Measurements from ENCODE around the gene ANKS1B.

ANKS1B gene

GRCh38 chr12:98885778-98886177 lies 1099.0 kb downstream of the ANKS1B start:
- no peak for ATAC-seq
- TF ChIP-seq TCF4 (CRISPR knock-in tag; IDR thresholded peaks at IDR 0.05; ENCODE audit: borderline replicate concordance) (no peak), TOX (CRISPR knock-in tag; IDR thresholded peaks at IDR 0.05; ENCODE audit: borderline replicate concordance) (no peak), ISL1 (CRISPR knock-in tag; IDR thresholded peaks at IDR 0.05) (no peak), ARNTL (CRISPR knock-in tag; IDR thresholded peaks at IDR 0.05; ENCODE audit: borderline replicate concordance, low read depth) (no peak), ZC3H10 (CRISPR knock-in tag; IDR thresholded peaks at IDR 0.05) (no peak), ZNF565 (CRISPR knock-in tag; conservative IDR thresholded peaks at IDR 0.05; ENCODE audit: low read depth) (no peak), TSHZ2 (CRISPR knock-in tag; IDR thresholded peaks at IDR 0.05) (no peak), BACH2 (CRISPR knock-in tag; IDR thresholded peaks at IDR 0.05; ENCODE audit: borderline replicate concordance) (no peak), ESRRG (CRISPR knock-in tag; IDR thresholded peaks at IDR 0.05) (no peak), OSR1 (CRISPR knock-in tag; IDR thresholded peaks at IDR 0.05) (no peak), ZFP30 (CRISPR knock-in tag; IDR thresholded peaks at IDR 0.05) (no peak), SNAI2 (CRISPR knock-in tag; IDR thresholded peaks at IDR 0.05) (no peak), ZNF8 (CRISPR knock-in tag; IDR thresholded peaks at IDR 0.05) (no peak), RARB (CRISPR knock-in tag; IDR thresholded peaks at IDR 0.05) (no peak), GLIS3 (CRISPR knock-in tag; IDR thresholded peaks at IDR 0.05) (no peak), CREB5 (CRISPR knock-in tag; IDR thresholded peaks at IDR 0.05; ENCODE audit: low read depth) (no peak)
- TF ChIP-seq, protein P1, sequence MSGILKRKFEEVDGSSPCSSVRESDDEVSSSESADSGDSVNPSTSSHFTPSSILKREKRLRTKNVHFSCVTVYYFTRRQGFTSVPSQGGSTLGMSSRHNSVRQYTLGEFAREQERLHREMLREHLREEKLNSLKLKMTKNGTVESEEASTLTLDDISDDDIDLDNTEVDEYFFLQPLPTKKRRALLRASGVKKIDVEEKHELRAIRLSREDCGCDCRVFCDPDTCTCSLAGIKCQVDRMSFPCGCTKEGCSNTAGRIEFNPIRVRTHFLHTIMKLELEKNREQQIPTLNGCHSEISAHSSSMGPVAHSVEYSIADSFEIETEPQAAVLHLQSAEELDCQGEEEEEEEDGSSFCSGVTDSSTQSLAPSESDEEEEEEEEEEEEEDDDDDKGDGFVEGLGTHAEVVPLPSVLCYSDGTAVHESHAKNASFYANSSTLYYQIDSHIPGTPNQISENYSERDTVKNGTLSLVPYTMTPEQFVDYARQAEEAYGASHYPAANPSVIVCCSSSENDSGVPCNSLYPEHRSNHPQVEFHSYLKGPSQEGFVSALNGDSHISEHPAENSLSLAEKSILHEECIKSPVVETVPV (CRISPR knock-in tag; IDR thresholded peaks at IDR 0.05) = no peak

DNA sequence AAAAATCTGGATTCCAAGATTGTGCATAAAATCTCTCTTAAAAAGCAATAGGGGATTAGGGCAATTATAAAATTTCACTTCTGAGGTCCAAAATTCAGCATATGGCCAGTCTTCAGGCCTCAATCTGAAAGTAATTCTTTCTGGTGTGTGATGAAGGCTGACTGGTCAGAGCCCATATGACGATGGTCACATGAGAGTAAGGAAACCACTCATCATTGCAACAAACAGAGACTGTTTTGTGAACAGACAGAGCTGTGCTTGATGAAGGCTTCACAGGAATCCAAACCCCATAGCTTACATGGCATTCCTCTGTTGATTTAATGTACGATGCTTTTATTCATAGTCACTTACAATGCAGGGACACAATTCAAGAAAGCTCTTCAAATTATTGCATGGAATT lies 1101.5 kb downstream of the ANKS1B start:
- no peak for TF ChIP-seq ZNF70 (CRISPR knock-in tag; IDR thresholded peaks at IDR 0.05)
- TF ChIP-seq POU6F1 (CRISPR knock-in tag; IDR thresholded peaks at IDR 0.05; ENCODE audit: borderline replicate concordance, low read depth) = no peak
- no peak for TF ChIP-seq PPARA (CRISPR knock-in tag; IDR thresholded peaks at IDR 0.05; ENCODE audit: borderline replicate concordance)
- TF ChIP-seq ZNF8 (CRISPR knock-in tag; IDR thresholded peaks at IDR 0.05) = no peak
- no peak for TF ChIP-seq ZNF565 (CRISPR knock-in tag; conservative IDR thresholded peaks at IDR 0.05; ENCODE audit: low read depth)
- no peak for TF ChIP-seq BACH2 (CRISPR knock-in tag; IDR thresholded peaks at IDR 0.05; ENCODE audit: borderline replicate concordance)
- no peak for TF ChIP-seq ESRRG (CRISPR knock-in tag; IDR thresholded peaks at IDR 0.05)
- TF ChIP-seq ZC3H10 (CRISPR knock-in tag; IDR thresholded peaks at IDR 0.05) = no peak
- TF ChIP-seq TSHZ2 (CRISPR knock-in tag; IDR thresholded peaks at IDR 0.05) = no peak
- TF ChIP-seq TCF4 (CRISPR knock-in tag; IDR thresholded peaks at IDR 0.05; ENCODE audit: borderline replicate concordance) = no peak
- ATAC-seq = no peak

- no peak for ATAC-seq
- no peak for TF ChIP-seq ARNTL (CRISPR knock-in tag; IDR thresholded peaks at IDR 0.05; ENCODE audit: borderline replicate concordance, low read depth)
Observed at GRCh38 chr12:98882526-98882925, 1102.2 kb downstream of the ANKS1B start.
